Nephron (organoid): Measurements from ENCODE around the gene KIF26B.
A peak's percentile ranks its signal among the peaks of the same experiment; 100 is the strongest.

ENCODE experiments used
- H3K27ac Mint-ChIP-seq, 3 experiments: 2 replicates each; pipeline ENCODE4 v1.8.0; 2020; ENCODE audit warnings: mixed read lengths in 3 of 3, mild to moderate bottlenecking in 2 of 3, moderate library complexity in 1 of 3
- H3K27me3 Mint-ChIP-seq: 2 replicates; pipeline ENCODE4 v1.8.0; 2021; ENCODE audit warnings: low read depth, mild to moderate bottlenecking, moderate library complexity, mixed read lengths
- H3K36me3 Mint-ChIP-seq: 2 replicates; pipeline ENCODE4 v1.8.0; 2020; ENCODE audit warnings: low read depth, mixed read lengths
- H3K4me1 Mint-ChIP-seq: 2 replicates; pipeline ENCODE4 v1.8.0; 2020; ENCODE audit warnings: mixed read lengths
- H3K4me3 Mint-ChIP-seq, 3 experiments: 2 replicates each; pipeline ENCODE4 v1.8.0; 2020; ENCODE audit warnings: mild to moderate bottlenecking in 3 of 3, mixed read lengths in 3 of 3, moderate library complexity in 2 of 3
- H3K9me3 Mint-ChIP-seq: 2 replicates; pipeline ENCODE4 v1.8.0; 2020; ENCODE audit warnings: mixed read lengths
- CTCF ChIP-seq, 3 experiments: fragments of 200-600 bp; sonication (generic); IDR thresholded peaks; one replicate each; pipeline ENCODE4 v1.5.0; 2021; ENCODE audit warnings: antibody characterized with exemption in 3 of 3; ENCODE audit not compliant: unreplicated experiment in 3 of 3

The KIF26B gene

GRCh38 chr1:245461681-245462080 lies 306.9 kb downstream of the KIF26B start:
- H3K4me3 Mint-ChIP-seq = no peak overlapping the region
- H3K27me3 Mint-ChIP-seq = peaks cover 35% of the 10 kb centered on the region
- peaks cover 18% of the 10 kb centered on the region for H3K36me3 Mint-ChIP-seq
- no peak for TF ChIP-seq CTCF (IDR thresholded peaks at IDR 0.05; ENCODE audit: unreplicated experiment in 3 of 3)
- H3K4me1 Mint-ChIP-seq = peaks cover 28% of the 10 kb centered on the region
- H3K9me3 Mint-ChIP-seq = no peaks in the 10 kb centered on the region
- no peak overlapping the region for H3K27ac Mint-ChIP-seq

DNA sequence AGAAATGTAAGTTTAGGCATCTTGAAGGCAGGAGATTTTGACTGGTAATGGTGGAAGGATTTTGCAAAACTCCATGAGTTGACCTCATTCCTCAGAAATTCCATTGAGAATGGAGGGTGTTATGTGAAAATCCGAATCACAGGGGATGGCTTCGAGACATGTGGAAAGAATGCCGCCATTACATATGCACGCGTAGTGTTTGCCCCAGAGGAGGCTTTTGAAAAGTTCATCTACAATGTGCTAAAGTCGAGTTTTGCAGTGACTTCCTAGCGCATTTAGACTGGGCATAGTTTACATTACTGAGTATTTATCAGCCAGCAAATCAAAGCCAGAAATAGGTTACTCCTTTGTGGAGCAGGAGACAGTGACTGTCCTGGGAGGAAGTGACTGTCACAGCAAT lies 307.4 kb downstream of the KIF26B start:
- peaks cover 18% of the 10 kb centered on the region for H3K36me3 Mint-ChIP-seq
- TF ChIP-seq CTCF (IDR thresholded peaks at IDR 0.05; ENCODE audit: unreplicated experiment in 3 of 3) = no peak
- H3K27ac Mint-ChIP-seq = no peak overlapping the region
- H3K4me3 Mint-ChIP-seq = no peak overlapping the region
- peaks cover 28% of the 10 kb centered on the region for H3K4me1 Mint-ChIP-seq
- peaks cover 35% of the 10 kb centered on the region for H3K27me3 Mint-ChIP-seq
- no peaks in the 10 kb centered on the region for H3K9me3 Mint-ChIP-seq

- H3K4me3 Mint-ChIP-seq = no peak overlapping the region
- TF ChIP-seq CTCF (IDR thresholded peaks at IDR 0.05; ENCODE audit: unreplicated experiment in 3 of 3) = no peak
- peaks cover 35% of the 10 kb centered on the region for H3K27me3 Mint-ChIP-seq
- peaks cover 36% of the 10 kb centered on the region for H3K4me1 Mint-ChIP-seq
- no peak overlapping the region for H3K27ac Mint-ChIP-seq
- no peaks in the 10 kb centered on the region for H3K9me3 Mint-ChIP-seq
- peaks cover 18% of the 10 kb centered on the region for H3K36me3 Mint-ChIP-seq
These were observed 308.8 kb downstream of the KIF26B start for GRCh38 chr1:245463392-245464165.

DNA sequence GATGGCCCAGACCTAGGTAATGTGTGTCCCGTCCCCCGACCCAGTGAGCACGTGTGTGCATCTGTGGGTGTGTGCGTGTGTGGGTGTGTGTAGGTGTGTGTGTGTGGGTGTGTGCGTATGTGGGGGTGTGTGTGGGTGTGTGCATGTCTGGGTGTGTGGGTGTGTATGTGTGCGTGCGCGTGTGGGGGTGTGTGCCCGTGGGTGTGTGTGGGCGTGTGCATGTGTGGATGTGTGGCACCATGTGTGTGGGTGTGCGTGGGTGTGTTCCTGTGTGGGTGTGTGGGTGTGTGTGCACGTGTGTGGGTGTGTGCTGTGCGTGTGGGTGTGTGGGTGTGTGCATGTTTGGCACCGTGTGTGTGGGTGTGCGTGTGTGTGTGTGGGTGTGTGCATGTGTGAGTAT lies 309.5 kb downstream of the KIF26B start:
- no peak for TF ChIP-seq CTCF (IDR thresholded peaks at IDR 0.05; ENCODE audit: unreplicated experiment in 3 of 3)
- Mint-ChIP-seq H3K4me3 (no peak overlapping the region), H3K27me3 (peaks cover 35% of the 10 kb centered on the region), H3K9me3 (no peaks in the 10 kb centered on the region), H3K36me3 (peaks cover 18% of the 10 kb centered on the region), H3K4me1 (peaks cover 36% of the 10 kb centered on the region), H3K27ac (no peak overlapping the region)

- Mint-ChIP-seq H3K27me3 (peaks cover 30% of the 10 kb centered on the region), H3K27ac (no peak overlapping the region), H3K4me1 (peaks cover 41% of the 10 kb centered on the region), H3K36me3 (peaks cover 19% of the 10 kb centered on the region), H3K4me3 (no peak overlapping the region), H3K9me3 (no peaks in the 10 kb centered on the region)
- no peak for TF ChIP-seq CTCF (IDR thresholded peaks at IDR 0.05; ENCODE audit: unreplicated experiment in 3 of 3)
These were observed 310.9 kb downstream of the KIF26B start for GRCh38 chr1:245465666-245466065.

GRCh38 chr1:245466261-245466660 lies 311.5 kb downstream of the KIF26B start:
- Mint-ChIP-seq H3K4me1 (peaks cover 41% of the 10 kb centered on the region), H3K36me3 (peaks cover 21% of the 10 kb centered on the region), H3K27me3 (peaks cover 27% of the 10 kb centered on the region), H3K4me3 (no peak overlapping the region), H3K9me3 (no peaks in the 10 kb centered on the region), H3K27ac (peak overlapping the region; percentile 17 to 53 (median 34))
- TF ChIP-seq CTCF (IDR thresholded peaks at IDR 0.05; ENCODE audit: unreplicated experiment in 3 of 3) = no peak
